Measurements from ENCODE around the gene TRIM4.

Gene TRIM4

DNA sequence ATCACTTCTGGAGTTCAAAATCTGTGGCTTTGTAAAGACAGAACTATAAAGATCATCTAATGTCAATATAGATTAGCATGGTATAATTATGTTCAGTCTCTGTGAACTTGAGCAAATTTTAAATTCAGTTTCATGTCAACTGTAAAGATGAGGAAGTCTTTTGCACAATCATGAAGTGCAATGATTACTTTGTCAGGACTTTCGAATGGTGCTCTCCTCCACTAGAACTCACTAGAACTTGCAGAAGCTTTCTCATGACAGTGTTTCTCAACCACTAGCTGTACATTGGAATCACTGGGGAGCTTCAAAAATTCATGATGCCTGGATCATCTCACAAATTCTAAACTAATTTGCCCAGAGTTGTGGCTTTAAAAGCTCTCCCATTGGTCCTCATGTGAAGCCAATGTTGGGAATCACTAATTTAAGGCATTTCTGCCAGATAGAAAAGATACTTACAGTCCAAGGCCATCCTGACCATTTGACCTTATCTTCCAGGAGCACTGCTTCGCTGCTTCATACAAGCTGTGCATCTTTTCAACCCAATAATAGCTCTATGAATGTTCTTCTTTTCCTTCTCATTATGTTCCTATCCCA lies 55.4 kb downstream of the TRIM4 start:
- no peak for TF ChIP-seq CTCF (IDR thresholded peaks at IDR 0.05; ENCODE audit: control insufficient read depth, extremely low read depth, insufficient read depth)
- H3K4me3 ChIP-seq (ENCODE audit: low read depth, low read length) = no peak overlapping the region
- no peak for DNase-seq (ENCODE audit: low read depth)

GRCh38 chr7:99860281-99861127 lies 58.8 kb downstream of the TRIM4 start:
- no peak for TF ChIP-seq CTCF (IDR thresholded peaks at IDR 0.05; ENCODE audit: control insufficient read depth, extremely low read depth, insufficient read depth)
- no peak overlapping the region for H3K4me3 ChIP-seq (ENCODE audit: low read depth, low read length)
- no peak for DNase-seq (ENCODE audit: low read depth)

- no peak for TF ChIP-seq CTCF (IDR thresholded peaks at IDR 0.05; ENCODE audit: control insufficient read depth, extremely low read depth, insufficient read depth)
- DNase-seq (ENCODE audit: low read depth) = no peak
- H3K4me3 ChIP-seq (ENCODE audit: low read depth, low read length) = no peak overlapping the region
Measured at GRCh38 chr7:99855236-99855635, 64.1 kb downstream of the TRIM4 start.

DNA sequence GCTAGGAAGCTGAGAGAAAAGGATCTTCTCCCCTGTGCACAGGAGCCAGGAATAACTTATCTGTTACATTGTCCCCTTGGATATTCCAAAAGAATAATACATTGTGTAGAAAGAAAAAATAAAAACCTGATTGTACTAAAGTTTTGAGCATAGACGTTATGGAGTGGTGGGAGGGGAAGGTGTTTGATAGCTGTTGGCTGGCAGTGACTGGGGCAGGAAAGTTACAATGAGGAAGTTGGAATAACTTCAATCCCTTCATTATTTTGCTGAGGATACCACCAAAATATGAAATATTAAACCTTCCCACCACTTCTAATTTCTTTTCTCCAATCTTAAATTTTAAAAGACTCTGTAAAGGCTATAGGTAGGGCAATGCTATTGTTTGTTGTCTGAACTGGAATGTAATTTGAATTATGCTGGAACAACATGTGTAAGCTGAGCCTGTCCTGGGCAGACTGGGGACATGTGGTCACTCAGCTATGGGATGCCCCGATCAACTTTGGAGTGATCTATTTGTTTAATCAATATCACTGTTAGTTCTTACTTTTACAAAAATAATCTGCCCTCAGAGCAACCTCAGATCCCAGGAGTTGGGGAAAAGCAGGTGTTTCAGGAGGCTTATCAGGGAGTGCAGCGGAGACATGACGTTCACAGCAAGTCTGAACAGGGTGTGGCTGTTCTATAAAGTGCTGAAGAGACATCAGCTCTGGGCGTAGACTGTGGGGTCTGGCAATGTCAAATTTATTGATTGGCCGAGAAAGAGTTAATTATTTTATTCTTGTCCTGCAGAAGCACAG lies 70.7 kb downstream of the TRIM4 start:
- DNase-seq (ENCODE audit: low read depth) = no peak
- no peak for TF ChIP-seq CTCF (IDR thresholded peaks at IDR 0.05; ENCODE audit: control insufficient read depth, extremely low read depth, insufficient read depth)
- H3K4me3 ChIP-seq (ENCODE audit: low read depth, low read length) = no peak overlapping the region

- TF ChIP-seq CTCF (IDR thresholded peaks at IDR 0.05; ENCODE audit: control insufficient read depth, extremely low read depth, insufficient read depth) = no peak
- no peak for DNase-seq (ENCODE audit: low read depth)
- H3K4me3 ChIP-seq (ENCODE audit: low read depth, low read length) = no peak overlapping the region
Measured at GRCh38 chr7:99844328-99844727, 75.0 kb downstream of the TRIM4 start.

- no peak for DNase-seq (ENCODE audit: low read depth)
- TF ChIP-seq CTCF (IDR thresholded peaks at IDR 0.05; ENCODE audit: control insufficient read depth, extremely low read depth, insufficient read depth) = no peak
Measured at GRCh38 chr7:99843808-99844207, 75.5 kb downstream of the TRIM4 start.

More at GRCh38 chr7:99843808-99844207, 75.5 kb downstream of the TRIM4 start:
- H3K4me3 ChIP-seq (ENCODE audit: low read depth, low read length) = no peak overlapping the region

Measured in LNCaP clone FGC (cell line).